ENCODE measurements around the gene P2RX6. TPM values are rescaled to one million over a fixed set of nuclear protein-coding genes. Genes with fewer than 3 reads are reported as not detected.
A peak's percentile ranks its signal among the peaks of the same experiment; 100 is the strongest.

P2RX6 gene
- total RNA-seq, 2 experiments from 2014 or later, result 0.14 to 0.69 TPM

DNA sequence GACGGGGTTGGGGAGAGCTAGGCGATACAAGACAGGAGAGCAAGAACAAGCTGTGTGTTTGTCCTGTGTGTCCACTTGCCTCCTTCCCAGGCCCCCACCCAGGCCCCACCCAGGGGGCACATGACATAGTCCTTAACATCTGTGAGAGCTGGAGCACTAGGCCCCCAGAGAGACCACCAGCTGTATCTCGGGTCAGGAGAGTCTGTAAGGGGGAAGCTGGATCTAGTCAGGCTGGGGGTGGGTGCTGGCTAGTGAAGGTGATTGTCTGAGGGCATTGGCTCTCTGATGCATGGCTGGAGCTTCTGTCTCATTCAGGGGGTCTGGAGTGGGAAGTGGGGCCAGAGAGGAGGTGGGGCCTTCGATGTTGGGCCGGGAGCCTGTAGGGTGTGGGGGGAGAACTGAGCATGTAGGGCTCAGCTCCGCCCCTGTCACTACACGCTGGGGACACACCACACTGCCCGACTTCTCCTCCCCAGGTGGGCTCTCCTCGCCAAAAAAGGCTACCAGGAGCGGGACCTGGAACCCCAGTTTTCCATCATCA lies 571 bp downstream of the P2RX6 start:
- no peak overlapping the region for H3K27ac ChIP-seq (ENCODE audit: low read depth in 1 of 2, low read length in 2 of 2)
- peaks cover 30% of the 10 kb centered on the region for H3K4me1 Mint-ChIP-seq (ENCODE audit: low read depth)
- no peaks in the 10 kb centered on the region for H3K9me3 Mint-ChIP-seq
- no peak overlapping the region for H3K27ac Mint-ChIP-seq
- H3K4me3 ChIP-seq (ENCODE audit: low read length), result no peak overlapping the region
- peak overlapping the region; percentile 30 for H3K4me3 Mint-ChIP-seq
- H3K27me3 ChIP-seq (ENCODE audit: control insufficient read depth in 1 of 2, insufficient read depth in 2 of 2, low read length in 2 of 2), result no peaks in the 10 kb centered on the region
- DNase-seq (peak in 1 of 14 experiments; percentile 11), ATAC-seq (ENCODE audit: poor library complexity) (no peak)
- no peaks in the 10 kb centered on the region for H3K36me3 Mint-ChIP-seq (ENCODE audit: low read depth)
- CTCF ChIA-PET, result no interaction called here
- no peaks in the 10 kb centered on the region for H3K27me3 Mint-ChIP-seq
- POLR2A ChIA-PET, result interaction anchor here (2.2 kb wide), 1 partner anchor 13 kb away, joined by 9 read pairs; the partner anchor contains the start of gene THAP7
- H3K36me3 ChIP-seq (ENCODE audit: insufficient read depth, low read length), result no peaks in the 10 kb centered on the region
- no peaks in the 10 kb centered on the region for H3K9me3 ChIP-seq (ENCODE audit: control insufficient read depth in 1 of 2, insufficient read depth in 1 of 2, low read length in 2 of 2)
- H3K4me1 ChIP-seq (ENCODE audit: insufficient read depth, low read length), result peaks cover 26% of the 10 kb centered on the region
- TF ChIP-seq, protein P1, sequence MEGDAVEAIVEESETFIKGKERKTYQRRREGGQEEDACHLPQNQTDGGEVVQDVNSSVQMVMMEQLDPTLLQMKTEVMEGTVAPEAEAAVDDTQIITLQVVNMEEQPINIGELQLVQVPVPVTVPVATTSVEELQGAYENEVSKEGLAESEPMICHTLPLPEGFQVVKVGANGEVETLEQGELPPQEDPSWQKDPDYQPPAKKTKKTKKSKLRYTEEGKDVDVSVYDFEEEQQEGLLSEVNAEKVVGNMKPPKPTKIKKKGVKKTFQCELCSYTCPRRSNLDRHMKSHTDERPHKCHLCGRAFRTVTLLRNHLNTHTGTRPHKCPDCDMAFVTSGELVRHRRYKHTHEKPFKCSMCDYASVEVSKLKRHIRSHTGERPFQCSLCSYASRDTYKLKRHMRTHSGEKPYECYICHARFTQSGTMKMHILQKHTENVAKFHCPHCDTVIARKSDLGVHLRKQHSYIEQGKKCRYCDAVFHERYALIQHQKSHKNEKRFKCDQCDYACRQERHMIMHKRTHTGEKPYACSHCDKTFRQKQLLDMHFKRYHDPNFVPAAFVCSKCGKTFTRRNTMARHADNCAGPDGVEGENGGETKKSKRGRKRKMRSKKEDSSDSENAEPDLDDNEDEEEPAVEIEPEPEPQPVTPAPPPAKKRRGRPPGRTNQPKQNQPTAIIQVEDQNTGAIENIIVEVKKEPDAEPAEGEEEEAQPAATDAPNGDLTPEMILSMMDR (IDR thresholded peaks at IDR 0.05), result no peak
- intact Hi-C loops (cut with DNase I, micrococcal nuclease), result no loop called here

GRCh38 chr22:21016644-21017420 lies 1.9 kb downstream of the P2RX6 start:
- peak overlapping the region; percentile 62 for H3K4me3 Mint-ChIP-seq

DNA sequence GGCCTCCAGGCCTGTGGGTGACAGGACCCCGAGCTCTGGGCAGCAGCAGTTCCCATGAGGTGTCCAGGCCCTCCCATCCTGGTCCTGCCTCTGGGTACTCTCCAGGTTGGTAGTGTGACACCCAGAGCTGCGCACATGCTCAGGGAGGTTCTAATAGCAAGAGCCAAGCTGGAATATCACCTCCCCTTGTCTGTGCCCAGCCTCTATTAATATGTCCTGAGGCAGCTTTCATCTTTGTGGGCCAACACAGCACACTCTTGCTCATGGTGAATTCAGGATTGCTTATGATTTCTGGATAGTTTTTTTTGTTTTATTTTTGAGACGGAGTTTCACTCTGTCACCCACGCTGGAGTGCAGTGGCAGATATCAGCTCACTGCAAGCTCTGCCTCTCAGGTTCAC lies 3.3 kb downstream of the P2RX6 start:
- ChIA-PET POLR2A (no interaction called here), CTCF (no interaction called here)
- Histone ChIP-seq H3K27ac (ENCODE audit: low read depth in 1 of 2, low read length in 2 of 2) (no peak overlapping the region), H3K9me3 (ENCODE audit: control insufficient read depth in 1 of 2, insufficient read depth in 1 of 2, low read length in 2 of 2) (no peaks in the 10 kb centered on the region), H3K4me1 (ENCODE audit: insufficient read depth, low read length) (peaks cover 26% of the 10 kb centered on the region), H3K36me3 (ENCODE audit: insufficient read depth, low read length) (no peaks in the 10 kb centered on the region), H3K4me3 (ENCODE audit: low read length) (no peak overlapping the region), H3K27me3 (ENCODE audit: control insufficient read depth in 1 of 2, insufficient read depth in 2 of 2, low read length in 2 of 2) (no peaks in the 10 kb centered on the region)
- TF ChIP-seq, protein P1 (IDR thresholded peaks at IDR 0.05), result no peak
- intact Hi-C loops (cut with DNase I, micrococcal nuclease), result no loop called here
- Mint-ChIP-seq H3K9me3 (no peaks in the 10 kb centered on the region), H3K4me1 (ENCODE audit: low read depth) (peaks cover 29% of the 10 kb centered on the region), H3K4me3 (no peak overlapping the region), H3K27ac (no peak overlapping the region), H3K27me3 (no peaks in the 10 kb centered on the region), H3K36me3 (ENCODE audit: low read depth) (no peaks in the 10 kb centered on the region)
- ATAC-seq (ENCODE audit: poor library complexity) (no peak), DNase-seq (no peak)

More at GRCh38 chr22:21016644-21017420, 1.9 kb downstream of the P2RX6 start:
- Histone ChIP-seq H3K9me3 (ENCODE audit: control insufficient read depth in 1 of 2, insufficient read depth in 1 of 2, low read length in 2 of 2) (no peaks in the 10 kb centered on the region), H3K4me3 (ENCODE audit: low read length) (no peak overlapping the region), H3K27me3 (ENCODE audit: control insufficient read depth in 1 of 2, insufficient read depth in 2 of 2, low read length in 2 of 2) (no peaks in the 10 kb centered on the region), H3K36me3 (ENCODE audit: insufficient read depth, low read length) (no peaks in the 10 kb centered on the region), H3K27ac (ENCODE audit: low read depth in 1 of 2, low read length in 2 of 2) (no peak overlapping the region), H3K4me1 (ENCODE audit: insufficient read depth, low read length) (peaks cover 26% of the 10 kb centered on the region)
- DNase-seq (no peak), ATAC-seq (ENCODE audit: poor library complexity) (no peak)
- CTCF ChIA-PET, result interaction anchor here (0.6 kb wide), 2 partner anchors 147 to 598 kb away, joined by 3 to 4 read pairs; no protein-coding TSS in a partner anchor
- H3K36me3 Mint-ChIP-seq (ENCODE audit: low read depth), result no peaks in the 10 kb centered on the region
- peaks cover 30% of the 10 kb centered on the region for H3K4me1 Mint-ChIP-seq (ENCODE audit: low read depth)
- intact Hi-C loops (cut with DNase I, micrococcal nuclease), result no loop called here
- POLR2A ChIA-PET, result no interaction called here
- no peaks in the 10 kb centered on the region for H3K9me3 Mint-ChIP-seq
- no peaks in the 10 kb centered on the region for H3K27me3 Mint-ChIP-seq
- TF ChIP-seq, protein P1 (IDR thresholded peaks at IDR 0.05), result no peak
- H3K27ac Mint-ChIP-seq, result no peak overlapping the region
